Measurements from ENCODE around the gene NPAS3.

DNA sequence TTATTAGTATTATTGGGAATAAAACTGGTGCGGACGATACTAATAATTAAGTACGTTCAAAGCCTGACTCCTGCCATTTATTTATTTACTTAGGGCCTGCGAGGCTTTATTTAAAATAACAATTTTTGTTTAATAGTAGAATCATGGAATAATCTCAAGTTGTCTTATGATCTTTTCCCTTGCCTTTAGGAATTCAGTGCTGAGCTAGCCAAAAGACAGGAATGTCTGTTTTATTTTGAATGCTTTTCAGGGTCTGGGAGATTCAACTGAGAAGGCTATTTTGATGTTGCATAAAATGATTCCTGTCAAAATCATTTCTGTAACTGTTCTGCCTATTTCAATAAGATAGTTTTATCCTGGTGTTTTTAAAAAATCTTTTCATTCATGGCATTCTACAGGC, 522.4 kb downstream of the NPAS3 start:
- no peak for TF ChIP-seq CTCF (IDR thresholded peaks at IDR 0.05; ENCODE audit: extremely low read depth in 1 of 2, insufficient read depth in 1 of 2, low read depth in 1 of 2, low read length in 2 of 2)
- no peak for TF ChIP-seq POLR2AphosphoS5 (IDR thresholded peaks at IDR 0.05; ENCODE audit: insufficient read depth, low read depth, low read length)

Data from endothelial cell of umbilical vein (primary cell).